ENCODE data around the gene ATP6V0B. TPM values are rescaled to one million over a fixed set of nuclear protein-coding genes. Genes with fewer than 3 reads are reported as not detected.

Gene ATP6V0B
- total and polyA plus RNA-seq, 2 of the 13 experiments (the other 11 are each of a cell fraction or from before 2014, with no cell fraction given) = 157 to 161 TPM

GRCh38 chr1:44010935-44011471 is 36.2 kb downstream of the ATP6V0B start:
- peaks cover 68% of the 10 kb centered on the region for H3K4me1 ChIP-seq (ENCODE audit: insufficient read depth, low read length)
- no peaks in the 10 kb centered on the region for H3K79me2 ChIP-seq (ENCODE audit: insufficient read depth, low read length)
- POLR2A ChIA-PET = interaction anchor here (4.1 kb wide), 1 partner anchor 20 kb away, joined by 32 read pairs; the partner anchor contains the start of gene SLC6A9
- TF ChIP-seq PTBP1 (IDR thresholded peaks at IDR 0.05; ENCODE audit: low read depth, low read length, poor library complexity, severe bottlenecking) (no peak), HNRNPLL (IDR thresholded peaks at IDR 0.05; ENCODE audit: low read depth, low read length, poor library complexity, severe bottlenecking) (peak; percentile 30), AGO2 (optimal IDR thresholded peaks at IDR 0.05; ENCODE audit: low read depth, low read length) (peak; percentile 28), PHF5A (CRISPR knock-in tag; IDR thresholded peaks at IDR 0.05; ENCODE audit: low read depth, unreplicated experiment) (no peak), PATZ1 (CRISPR knock-in tag; IDR thresholded peaks at IDR 0.05) (0 out of 2 replicates have a peak, but pooled peaks have one; percentile 8), HNRNPL (IDR thresholded peaks at IDR 0.05; ENCODE audit: low read depth, low read length) (peak; percentile 8), CTCF (CRISPR knock-in tag; IDR thresholded peaks at IDR 0.05) (peak; percentile 23; the same call in 1 of the 2 replicates), ZNF510 (CRISPR knock-in tag; IDR thresholded peaks at IDR 0.05; ENCODE audit: low read depth) (no peak), HIC2 (CRISPR knock-in tag; IDR thresholded peaks at IDR 0.05; ENCODE audit: low read depth) (0 out of 2 replicates have a peak, but pooled peaks have one; percentile 43), THAP11 (CRISPR knock-in tag; IDR thresholded peaks at IDR 0.05) (no peak), TOE1 (CRISPR knock-in tag; IDR thresholded peaks at IDR 0.05) (no peak)
- in situ Hi-C loops (cut with HindIII; ENCODE audit: extremely low pct_ligation_motif_present, low pct_unique_long_range_greater_than_20kb) = no loop called here
- no peak overlapping the region for H3K27ac ChIP-seq (ENCODE audit: extremely low read length, insufficient read depth, low read length)
- 78% methylated on average over 6 of the region's 11 CpGs for WGBS (ENCODE audit: low lambda C conversion rate)
- no peak overlapping the region for H3K9ac ChIP-seq (ENCODE audit: insufficient read depth, low read depth, low read length)
- H3K4me2 ChIP-seq (ENCODE audit: low read depth, low read length) = no peak overlapping the region
- H3K9me3 ChIP-seq (ENCODE audit: low read length) = no peaks in the 10 kb centered on the region
- no peak overlapping the region for H2AFZ ChIP-seq (ENCODE audit: low read length)
- no TSS peak for BruUV-seq (replicated peaks)
- intact Hi-C loops (cut with micrococcal nuclease; ENCODE audit: unreplicated experiment) = no loop called here
- H3K27me3 ChIP-seq (ENCODE audit: control insufficient read depth in 1 of 2, insufficient read depth in 2 of 2, low read length in 2 of 2) = no peaks in the 10 kb centered on the region
- FAIRE-seq = no peak
- no peak for DNase-seq (ENCODE audit: low spot score)
- CTCF ChIA-PET (ENCODE audit: low intra/inter-chr PET ratio, low total read pairs) = interaction anchor here (3.5 kb wide), 1 partner anchor 25 kb away, joined by 9 read pairs; no protein-coding TSS in a partner anchor
- no peak; the same call in 2 of the 3 replicates for ATAC-seq
- H3K4me3 ChIP-seq (replicated peaks in 1 of 3; ENCODE audit: insufficient read depth in 1 of 3, low read depth in 2 of 3, low read length in 3 of 3) = no peak overlapping the region
- no peaks in the 10 kb centered on the region for H4K20me1 ChIP-seq (ENCODE audit: insufficient read depth, low read length)
- H3K36me3 ChIP-seq (replicated peaks in 1 of 2; ENCODE audit: control insufficient read depth in 1 of 2, insufficient read depth in 2 of 2, low read length in 2 of 2) = no peaks in the 10 kb centered on the region; a peak in 1 of 5 replicates

Measured in HepG2 (cell line).